Measurements from ENCODE around the gene EMP1.
A peak's percentile ranks its signal among the peaks of the same experiment; 100 is the strongest.

Gene EMP1, protein sequence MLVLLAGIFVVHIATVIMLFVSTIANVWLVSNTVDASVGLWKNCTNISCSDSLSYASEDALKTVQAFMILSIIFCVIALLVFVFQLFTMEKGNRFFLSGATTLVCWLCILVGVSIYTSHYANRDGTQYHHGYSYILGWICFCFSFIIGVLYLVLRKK
- 3.7 to 8.9 (median 3.9) reads per million in 3 experiments for total RNA-seq

- peak; percentile 71 for DNase-seq
These were observed at the start of gene EMP1 for GRCh38 chr12:13196130-13196921. EMP1 (plus strand) TSS chr12:13196726; CDS start chr12:13211511, 14,785 bp downstream.

DNA sequence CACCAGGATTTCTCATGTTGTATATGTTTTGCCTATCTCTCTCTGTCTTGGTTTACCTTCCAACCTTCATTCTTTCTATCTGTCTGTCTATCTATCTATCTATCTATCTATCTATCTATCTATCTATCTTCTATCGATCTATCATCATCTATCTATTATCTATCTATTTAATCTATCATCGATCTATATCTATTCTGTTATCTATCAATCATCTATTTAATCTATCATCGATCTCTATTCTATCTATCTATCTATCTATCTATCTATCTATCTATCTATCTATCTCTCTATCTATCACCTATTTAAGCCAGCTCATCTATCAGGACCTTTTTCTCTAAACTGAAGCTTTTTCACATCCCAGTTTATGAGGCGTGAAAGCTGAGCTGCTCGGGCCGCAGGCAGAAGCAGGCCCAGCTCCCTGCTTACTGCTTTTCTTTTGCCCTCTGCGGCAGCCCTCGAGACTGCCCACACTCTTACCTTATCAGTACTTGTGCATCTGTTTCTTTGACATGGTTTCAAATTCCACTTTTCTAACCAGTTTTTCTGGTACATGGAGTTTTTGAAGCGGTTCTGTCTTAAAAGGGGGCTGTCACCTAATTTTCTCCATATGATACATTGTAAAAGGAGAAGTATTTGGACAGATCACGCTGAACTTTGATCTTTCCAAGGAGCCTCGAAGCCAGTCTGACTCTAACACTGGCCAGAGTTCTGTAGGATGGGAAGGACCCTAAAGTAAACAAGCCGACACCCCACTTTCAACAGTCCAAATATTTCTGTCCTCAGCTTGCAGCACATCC lies 48.6 kb upstream of the EMP1 start:
- no peak for DNase-seq

DNA sequence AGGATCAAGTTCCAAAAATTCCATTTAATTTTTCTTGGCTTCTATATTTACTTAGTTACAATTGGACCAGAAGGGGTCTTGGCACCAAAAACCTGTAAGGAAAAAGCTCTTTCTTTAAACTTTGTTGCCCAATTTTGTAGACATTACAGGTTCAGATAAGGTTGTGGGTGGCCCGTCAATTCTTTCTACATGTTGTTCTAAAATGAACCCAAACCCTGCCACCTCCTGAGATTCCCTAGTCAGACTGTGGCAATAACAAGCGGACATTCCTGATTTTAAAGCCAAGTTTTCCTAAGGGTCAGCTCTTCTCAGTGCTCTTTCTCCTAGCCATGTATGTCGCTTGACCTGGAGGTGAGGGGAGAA lies 48.1 kb upstream of the EMP1 start:
- no peak for DNase-seq

DNA sequence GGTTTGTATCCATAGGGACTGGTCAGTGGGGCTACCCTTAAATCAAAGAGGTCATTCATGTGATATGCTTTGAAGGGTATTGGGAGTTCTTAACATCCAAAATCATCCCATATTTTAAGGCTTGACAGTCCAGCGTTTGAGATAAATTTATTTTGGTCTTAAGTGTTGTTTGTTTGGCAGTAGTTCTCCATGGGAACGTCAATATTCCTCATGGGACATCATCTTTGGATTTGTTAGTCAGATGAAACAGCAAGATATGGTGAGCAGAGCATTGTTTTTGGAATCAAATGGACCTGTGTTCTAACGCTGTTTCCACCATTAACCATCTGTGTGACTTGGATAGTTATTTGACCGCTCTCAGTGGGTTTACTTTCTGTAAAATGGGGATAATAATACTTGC lies 47.1 kb upstream of the EMP1 start:
- no peak for DNase-seq

DNA sequence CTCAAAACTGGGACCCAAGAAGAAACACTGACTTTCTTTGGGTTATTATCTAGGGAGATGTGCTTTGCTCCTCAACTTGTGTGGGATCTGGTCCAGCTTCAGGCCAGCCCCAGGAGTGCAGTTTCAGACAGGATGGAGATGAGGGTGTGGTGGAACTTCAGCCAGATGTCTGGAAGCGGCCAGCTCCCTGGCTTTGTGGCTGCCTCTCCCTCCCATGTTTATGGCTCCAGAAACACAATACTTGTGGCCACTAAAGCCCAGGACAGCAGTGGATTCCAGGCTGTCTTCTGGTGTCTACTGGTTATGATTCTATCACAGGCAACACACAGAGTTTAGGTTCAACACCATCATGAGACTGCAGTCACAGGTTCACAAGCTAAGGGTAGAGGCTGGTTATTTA lies 44.2 kb upstream of the EMP1 start:
- DNase-seq = no peak

- no peak for DNase-seq
These were observed 43.8 kb upstream of the EMP1 start for GRCh38 chr12:13152756-13153155.

DNA sequence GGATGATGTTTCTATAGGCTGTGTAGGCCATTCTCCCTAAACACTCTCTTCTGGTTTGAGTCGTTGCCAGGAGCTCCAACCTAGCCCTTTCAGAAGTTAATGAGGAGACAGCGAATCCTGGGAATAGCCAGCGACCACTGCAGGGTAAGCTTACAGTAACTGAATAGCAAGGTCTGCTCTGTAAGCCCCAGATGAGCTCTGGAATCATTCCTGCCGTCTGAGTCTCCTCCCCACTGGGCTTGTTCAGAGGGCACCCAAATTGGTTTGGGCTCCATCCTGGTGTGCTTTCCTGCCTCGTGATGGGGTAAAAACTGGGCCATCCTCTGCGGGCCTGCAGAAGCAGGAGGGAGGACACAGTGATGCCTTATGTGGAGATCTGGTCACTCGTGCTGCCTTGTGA lies 43.3 kb upstream of the EMP1 start:
- DNase-seq = no peak

- DNase-seq = no peak
These were observed 42.4 kb upstream of the EMP1 start for GRCh38 chr12:13154027-13154538.

GRCh38 chr12:13154831-13155230 lies 41.7 kb upstream of the EMP1 start:
- DNase-seq = no peak

- DNase-seq = no peak
These were observed 40.2 kb upstream of the EMP1 start for GRCh38 chr12:13156277-13156676.

DNA sequence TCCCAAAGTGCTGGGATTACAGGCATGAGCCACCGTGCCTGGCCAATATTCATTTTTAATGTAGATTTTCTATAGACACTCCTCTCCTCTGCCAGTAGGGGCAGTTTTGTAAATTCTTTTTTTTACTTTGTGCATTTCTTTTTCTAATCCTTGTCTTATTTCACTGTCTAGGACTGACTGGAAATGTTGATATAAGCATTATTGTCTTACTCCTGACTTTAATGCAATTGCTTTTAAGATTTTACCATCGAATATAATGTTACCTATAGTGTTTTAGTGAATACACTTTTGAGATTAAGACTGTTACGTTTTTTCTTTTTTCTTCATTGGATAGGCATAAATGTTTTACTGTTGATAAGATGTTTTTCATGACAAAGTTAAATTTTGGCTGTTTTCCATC lies 35.4 kb upstream of the EMP1 start:
- DNase-seq = no peak

GRCh38 chr12:13162904-13163303 lies 33.6 kb upstream of the EMP1 start:
- DNase-seq = no peak

DNA sequence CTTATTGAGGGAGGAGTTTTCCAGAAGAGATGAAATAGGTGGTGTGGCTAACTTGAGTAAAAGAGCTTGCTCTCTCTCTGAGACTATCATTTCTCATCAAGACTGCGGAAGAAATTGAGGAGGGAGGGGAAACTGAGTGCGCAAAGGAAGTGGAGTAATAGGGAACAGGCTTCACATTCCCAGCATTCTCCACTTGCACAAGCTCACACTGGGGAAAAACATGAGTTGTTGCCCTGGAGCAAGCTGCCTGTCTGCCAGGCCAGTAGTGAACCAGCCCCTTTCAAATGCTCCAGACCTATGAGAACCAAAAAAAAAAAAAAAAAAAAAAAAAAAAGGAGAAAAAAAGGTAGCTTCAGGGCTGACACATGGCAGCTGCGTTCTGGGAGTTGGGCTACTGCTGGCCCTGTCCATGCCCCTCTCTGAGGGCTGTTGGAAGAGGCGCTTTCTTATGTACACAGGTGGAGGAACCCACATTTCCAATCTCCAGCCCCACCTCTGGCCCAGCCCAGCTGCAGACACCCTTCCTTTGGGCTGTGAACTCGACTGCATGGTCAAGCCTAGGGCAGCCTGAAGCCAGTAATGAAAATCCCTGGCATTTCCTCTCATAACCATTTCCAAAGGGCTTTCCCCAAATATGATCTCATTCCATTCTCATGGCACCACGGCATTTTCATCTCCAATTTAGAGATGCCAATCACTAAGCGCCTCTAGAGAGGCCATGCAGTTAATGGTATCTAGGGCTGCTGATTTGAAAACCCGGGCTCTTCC lies 32.5 kb upstream of the EMP1 start:
- no peak for DNase-seq

DNA sequence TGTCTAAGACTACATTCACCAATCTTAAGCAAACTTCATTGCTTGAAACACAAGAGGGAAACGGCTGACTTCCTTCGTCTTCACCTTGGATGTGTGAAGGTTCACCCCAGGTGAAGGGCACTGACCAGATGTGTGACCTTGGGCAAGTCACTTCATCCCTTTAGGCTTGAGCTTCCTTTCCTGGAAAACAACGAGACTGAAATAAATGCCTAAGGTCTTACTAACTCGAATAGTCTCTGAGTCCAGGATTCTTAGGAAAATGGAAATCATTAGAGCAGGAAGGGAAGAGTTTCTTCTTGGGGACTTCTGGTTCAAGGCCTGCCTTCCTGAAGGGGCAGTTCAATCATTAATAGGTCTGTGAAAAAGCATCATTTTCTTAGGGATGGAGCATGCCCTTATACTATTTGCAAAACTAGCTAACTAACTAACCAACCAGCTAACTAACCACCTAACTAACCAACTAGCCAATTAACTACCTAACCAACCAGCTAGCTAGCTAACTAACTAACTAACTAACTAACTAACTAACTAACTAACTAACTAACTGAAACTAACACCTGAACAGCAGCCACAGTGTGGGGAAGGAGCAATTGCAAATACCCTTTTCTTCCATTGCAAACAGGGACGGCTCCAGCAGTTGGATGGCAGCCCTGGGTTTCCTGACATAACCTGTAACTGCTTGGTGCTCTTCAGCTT lies 31.5 kb upstream of the EMP1 start:
- no peak for DNase-seq

DNA sequence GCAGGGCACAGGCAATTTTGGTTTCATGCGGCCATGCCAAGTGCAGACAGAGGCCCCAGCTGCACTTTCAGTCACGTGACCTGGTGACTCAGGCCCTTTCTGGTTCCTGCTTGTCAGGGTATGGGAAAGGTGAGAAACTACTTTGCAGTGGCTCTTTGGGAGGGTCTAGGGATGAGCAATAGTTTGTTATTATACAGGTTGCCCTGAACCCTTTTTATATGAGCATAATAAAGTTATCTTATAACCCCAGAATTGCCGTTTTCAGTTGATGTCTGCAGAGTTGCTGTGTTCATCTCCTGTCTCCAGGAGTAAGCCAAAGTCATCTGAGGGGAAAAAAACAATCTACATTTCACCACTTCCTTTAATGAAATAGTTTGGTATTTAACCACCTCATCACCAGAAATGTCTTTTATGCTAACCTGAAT lies 30.9 kb upstream of the EMP1 start:
- peak; percentile 49 for DNase-seq

DNA sequence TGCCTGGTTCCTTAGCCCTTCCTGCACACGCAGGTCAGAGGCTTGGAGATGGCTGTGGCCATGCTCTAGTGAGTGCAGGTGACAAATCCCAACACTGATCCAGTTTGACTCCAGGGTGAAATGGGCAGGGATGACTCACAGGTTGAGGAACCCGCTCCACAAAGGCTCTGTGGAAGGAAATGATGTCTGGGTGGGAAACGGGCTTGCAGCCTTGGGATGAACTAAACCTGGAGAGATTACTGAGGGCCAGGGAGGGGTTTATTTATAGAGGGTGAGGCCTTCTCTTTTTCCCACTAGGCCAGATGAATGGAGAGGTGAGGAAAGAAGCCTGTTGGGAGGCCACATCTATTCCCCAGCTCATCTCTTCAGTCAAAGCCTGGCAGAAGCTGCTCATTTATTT lies 29.3 kb upstream of the EMP1 start:
- no peak for DNase-seq

GRCh38 chr12:13167906-13168305 lies 28.6 kb upstream of the EMP1 start:
- no peak for DNase-seq

DNA sequence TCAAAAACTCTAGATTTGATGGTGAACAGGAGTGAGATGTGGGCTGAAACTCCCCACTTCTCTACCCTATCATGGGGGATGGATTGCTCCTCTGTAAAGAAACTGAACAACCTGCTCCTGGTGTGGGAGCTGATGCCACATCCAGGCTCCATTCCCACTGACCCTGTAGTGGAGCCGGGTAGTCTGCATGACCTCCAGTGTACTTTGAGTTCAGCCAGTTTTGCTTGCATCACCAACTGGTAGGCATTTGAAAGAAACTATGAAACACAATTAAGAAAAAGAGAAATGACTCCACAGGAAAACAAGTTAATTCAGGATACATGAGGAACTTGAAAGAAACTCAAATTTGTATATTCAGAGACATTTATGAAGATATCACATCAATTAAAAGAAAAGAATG lies 27.3 kb upstream of the EMP1 start:
- DNase-seq = no peak

DNA sequence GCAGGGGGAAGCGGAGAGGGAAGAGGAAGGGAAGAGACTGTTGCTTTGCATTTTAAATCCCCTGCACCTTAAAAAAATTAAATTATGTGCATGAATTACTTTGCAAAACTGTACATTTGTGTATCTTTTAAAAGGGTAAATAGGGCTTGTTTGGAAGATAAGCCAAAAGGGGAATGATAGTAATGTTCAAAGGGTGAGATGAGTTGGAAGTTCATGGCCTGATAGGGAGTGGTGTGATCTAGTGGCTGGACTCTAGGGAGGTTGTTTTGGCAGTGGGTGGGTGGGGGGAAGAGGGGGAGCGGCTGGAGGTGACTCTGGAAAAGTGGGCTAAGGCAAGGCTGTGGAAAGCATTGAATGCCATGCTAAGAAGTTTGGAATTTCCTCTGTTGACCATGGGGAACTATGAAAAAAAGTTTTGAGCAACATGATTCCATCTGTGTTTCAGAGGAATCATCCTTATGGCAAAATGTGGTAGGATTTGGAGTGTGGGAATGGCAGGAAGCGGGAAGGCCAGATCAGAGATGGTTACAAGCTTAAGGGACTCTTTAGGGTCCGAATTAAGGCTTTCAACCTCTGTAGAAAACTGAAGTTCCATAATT lies 25.5 kb upstream of the EMP1 start:
- DNase-seq = no peak

GRCh38 chr12:13171921-13172859 lies 24.3 kb upstream of the EMP1 start:
- no peak for DNase-seq

Data from central memory CD4-positive, alpha-beta T cell (primary cell).